Muscle layer of colon (tissue), 2 donors: ENCODE results near the gene ATP2C1.

Source experiments
- H3K27ac ChIP-seq: one replicate; pipeline ENCODE4 v1.7.0; 2013; ENCODE audit warnings: low read depth, mild to moderate bottlenecking, low read length, moderate library complexity
- H3K27me3 ChIP-seq, 2 donors: one replicate each; pipeline ENCODE4 v1.7.0; 2013; ENCODE audit warnings: low read length in 2 of 2, mild to moderate bottlenecking in 2 of 2; ENCODE audit not compliant: insufficient read depth in 2 of 2, control insufficient read depth in 1 of 2
- H3K36me3 ChIP-seq: one replicate; pipeline ENCODE4 v1.7.0; 2013; ENCODE audit warnings: mild to moderate bottlenecking, low read length; ENCODE audit not compliant: insufficient read depth
- H3K4me1 ChIP-seq: one replicate; pipeline ENCODE4 v1.7.0; 2013; ENCODE audit warnings: mild to moderate bottlenecking, low read length; ENCODE audit not compliant: insufficient read depth
- H3K4me3 ChIP-seq, 2 donors: one replicate each; pipeline ENCODE4 v1.7.0; 2013; ENCODE audit warnings: low read length in 2 of 2, low read depth in 1 of 2, mild to moderate bottlenecking in 1 of 2, moderate library complexity in 1 of 2
- H3K9ac ChIP-seq: one replicate; pipeline ENCODE4 v1.7.0; 2013; ENCODE audit warnings: low read length
- H3K9me3 ChIP-seq: one replicate; pipeline ENCODE4 v1.7.0; 2013; ENCODE audit warnings: mild to moderate bottlenecking, low read length
- donor health status: abdominal sarcoma.
- donor health status: Adenocarcinoma of cecum.

Gene ATP2C1

DNA sequence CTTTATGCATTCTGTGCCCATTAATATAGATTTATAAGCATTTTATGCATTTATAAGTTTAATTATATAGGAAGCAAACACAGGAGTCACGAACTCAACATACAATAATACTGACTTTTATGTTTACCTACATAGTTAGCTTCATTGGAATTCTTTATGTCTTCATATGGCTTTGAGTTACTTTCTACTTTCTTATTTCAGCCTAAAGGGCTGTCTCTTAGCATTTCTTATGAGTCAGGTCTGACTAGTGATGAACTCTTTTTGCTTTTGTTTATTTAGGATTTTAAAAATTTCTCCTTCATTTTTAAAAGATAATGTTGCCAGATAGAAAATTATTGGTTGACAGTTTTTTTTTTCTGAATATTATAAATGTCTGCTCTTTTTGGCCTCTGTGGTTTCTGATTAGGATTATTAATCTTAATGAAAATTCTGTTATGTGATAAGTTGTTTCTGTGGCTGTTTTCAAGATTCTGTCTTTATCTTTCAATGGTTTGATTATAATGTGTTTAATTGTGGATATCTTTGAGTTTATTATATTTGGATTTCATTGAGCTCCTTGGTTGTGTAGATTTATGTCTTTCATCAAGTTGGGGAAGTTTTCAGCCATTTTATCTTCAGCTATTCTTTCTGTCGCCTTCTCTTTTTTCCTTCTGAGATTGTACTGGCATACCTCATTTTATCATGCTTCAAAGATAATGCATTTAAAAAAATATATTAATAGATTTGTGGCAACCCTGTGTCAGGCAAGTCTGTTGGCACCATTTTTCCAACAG lies 54.3 kb downstream of the ATP2C1 start:
- Histone ChIP-seq H3K9me3 (no peaks in the 10 kb centered on the region), H3K4me3 (no peak overlapping the region), H3K27me3 (no peaks in the 10 kb centered on the region), H3K9ac (no peak overlapping the region), H3K4me1 (no peaks in the 10 kb centered on the region), H3K36me3 (peaks cover 17% of the 10 kb centered on the region), H3K27ac (no peak overlapping the region)

DNA sequence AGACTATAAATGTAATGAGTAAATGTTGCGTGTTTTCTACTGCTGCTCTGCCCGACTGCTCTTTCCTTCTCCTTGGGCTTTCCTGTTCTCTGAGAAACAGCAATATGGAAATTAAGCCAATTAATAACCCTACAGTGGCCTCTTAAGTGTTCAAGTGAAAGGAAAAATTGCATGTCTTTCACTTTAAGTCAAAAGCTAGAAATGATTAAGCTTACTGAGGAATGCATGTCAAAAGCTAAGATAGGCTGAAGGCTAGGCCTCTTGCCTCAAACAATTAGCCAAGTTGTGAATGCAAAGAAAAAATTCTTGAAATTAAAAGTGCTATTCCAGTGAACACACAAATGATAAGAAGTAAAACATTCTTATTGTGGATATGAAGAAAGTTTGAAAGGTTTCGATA lies 55.0 kb downstream of the ATP2C1 start:
- no peaks in the 10 kb centered on the region for H3K9me3 ChIP-seq
- no peaks in the 10 kb centered on the region for H3K4me1 ChIP-seq
- no peak overlapping the region for H3K4me3 ChIP-seq
- no peak overlapping the region for H3K9ac ChIP-seq
- peaks cover 22% of the 10 kb centered on the region for H3K36me3 ChIP-seq
- no peaks in the 10 kb centered on the region for H3K27me3 ChIP-seq
- H3K27ac ChIP-seq = no peak overlapping the region

DNA sequence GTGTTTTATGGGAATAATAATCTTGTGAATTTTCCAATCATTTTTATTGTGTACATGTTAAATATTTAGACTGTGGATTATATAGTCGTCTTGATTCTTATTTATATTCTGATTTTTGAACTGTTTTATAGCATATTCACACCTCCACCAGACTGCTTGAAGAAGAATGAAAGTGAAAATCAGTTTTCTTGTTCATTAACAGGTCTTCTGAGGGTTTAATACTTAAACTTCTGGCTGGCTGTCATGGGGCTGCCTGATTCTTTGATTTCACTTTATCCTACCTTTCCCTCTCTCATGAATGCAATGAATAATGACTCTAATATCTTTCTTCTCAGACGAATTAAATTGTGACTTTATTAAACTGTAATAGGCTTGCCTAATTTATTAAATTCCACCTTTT lies 56.2 kb downstream of the ATP2C1 start:
- no peaks in the 10 kb centered on the region for H3K27me3 ChIP-seq
- no peak overlapping the region for H3K9ac ChIP-seq
- H3K27ac ChIP-seq = no peak overlapping the region
- H3K9me3 ChIP-seq = no peaks in the 10 kb centered on the region
- H3K36me3 ChIP-seq = peaks cover 31% of the 10 kb centered on the region
- no peak overlapping the region for H3K4me3 ChIP-seq
- no peaks in the 10 kb centered on the region for H3K4me1 ChIP-seq

DNA sequence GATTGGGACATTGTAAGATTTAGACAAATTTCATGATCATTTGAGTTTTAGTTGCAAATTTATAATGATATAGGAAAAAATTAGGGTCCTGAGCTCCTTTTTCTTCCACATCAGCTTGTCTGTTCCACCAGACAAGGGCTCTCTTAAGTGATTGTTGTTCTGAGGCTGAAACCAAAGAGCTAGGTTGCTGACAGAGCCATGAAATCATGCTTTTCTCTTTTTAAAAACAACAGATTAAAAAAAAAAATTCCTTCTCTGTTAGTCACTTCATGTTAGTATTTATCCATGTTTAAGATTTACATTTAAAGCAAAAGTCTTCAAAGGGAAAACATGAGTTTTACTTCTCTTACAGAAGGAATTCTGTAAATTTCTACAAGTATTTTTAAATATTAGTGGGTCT lies 56.8 kb downstream of the ATP2C1 start:
- Histone ChIP-seq H3K27ac (no peak overlapping the region), H3K9me3 (no peaks in the 10 kb centered on the region), H3K9ac (no peak overlapping the region), H3K27me3 (no peaks in the 10 kb centered on the region), H3K4me1 (no peaks in the 10 kb centered on the region), H3K36me3 (peaks cover 36% of the 10 kb centered on the region), H3K4me3 (no peak overlapping the region)

DNA sequence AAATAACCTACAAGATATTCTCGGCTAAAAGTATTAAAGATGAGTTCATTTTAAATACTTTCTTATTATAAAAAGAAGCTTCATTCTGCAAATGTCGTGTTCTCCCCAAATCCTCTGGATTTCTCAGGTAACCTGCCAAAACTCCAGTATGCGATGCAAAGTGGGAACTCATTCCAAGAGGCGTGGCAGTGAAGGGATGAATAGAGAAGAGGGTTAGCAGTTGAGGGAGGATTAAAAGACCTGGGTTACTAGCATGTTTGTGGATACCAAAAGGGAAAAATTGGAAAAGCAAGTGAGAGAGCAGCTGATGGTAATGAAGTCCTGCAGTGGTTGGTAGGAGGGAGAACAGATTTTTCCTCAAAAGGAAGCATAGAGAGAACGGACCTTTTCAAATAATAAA lies 61.6 kb downstream of the ATP2C1 start:
- Histone ChIP-seq H3K27ac (no peak overlapping the region), H3K4me3 (no peak overlapping the region), H3K4me1 (no peaks in the 10 kb centered on the region), H3K36me3 (peaks cover 28% of the 10 kb centered on the region), H3K9ac (no peak overlapping the region), H3K9me3 (no peaks in the 10 kb centered on the region), H3K27me3 (no peaks in the 10 kb centered on the region)

DNA sequence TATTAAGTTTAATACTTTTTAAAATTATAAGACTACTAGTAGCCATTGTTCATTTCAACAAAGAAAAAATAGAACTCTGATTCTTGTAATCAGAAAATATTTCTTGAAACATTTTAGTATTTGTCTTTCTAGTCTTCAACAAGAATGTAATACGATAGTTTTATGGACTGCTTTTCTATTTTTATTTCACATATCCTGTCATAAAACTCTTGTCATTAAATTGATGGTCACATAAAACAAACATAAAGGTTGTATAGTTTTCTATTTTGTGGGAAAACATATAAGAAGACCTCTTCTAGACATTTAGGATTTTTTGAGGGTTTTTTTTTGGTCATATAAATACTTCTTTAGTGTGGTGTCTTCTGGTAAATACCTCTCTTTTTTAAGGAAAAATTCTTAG lies 62.4 kb downstream of the ATP2C1 start:
- no peak overlapping the region for H3K27ac ChIP-seq
- no peaks in the 10 kb centered on the region for H3K4me1 ChIP-seq
- H3K4me3 ChIP-seq = no peak overlapping the region
- no peak overlapping the region for H3K9ac ChIP-seq
- no peaks in the 10 kb centered on the region for H3K27me3 ChIP-seq
- no peaks in the 10 kb centered on the region for H3K9me3 ChIP-seq
- peaks cover 30% of the 10 kb centered on the region for H3K36me3 ChIP-seq

DNA sequence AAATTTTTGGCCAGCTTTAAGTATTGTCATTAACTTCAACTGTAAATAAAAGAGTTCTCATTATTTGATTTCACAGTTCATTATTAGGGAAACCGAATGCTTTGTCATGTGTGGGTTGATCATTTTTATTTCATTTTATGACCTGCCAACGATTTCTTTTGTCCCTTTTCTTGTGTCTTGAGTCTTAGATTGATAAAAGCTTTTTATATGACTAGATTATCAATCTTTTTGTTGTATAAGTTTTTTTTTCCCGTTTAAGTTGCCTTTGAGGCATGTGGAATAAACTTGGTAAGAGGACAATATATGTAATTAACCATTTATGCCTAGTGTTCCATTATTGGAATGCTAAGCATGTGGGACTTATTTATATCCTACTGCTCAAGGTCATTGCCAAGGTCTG lies 62.8 kb downstream of the ATP2C1 start:
- H3K36me3 ChIP-seq = peaks cover 30% of the 10 kb centered on the region
- H3K9me3 ChIP-seq = no peaks in the 10 kb centered on the region
- no peaks in the 10 kb centered on the region for H3K4me1 ChIP-seq
- no peak overlapping the region for H3K4me3 ChIP-seq
- H3K27me3 ChIP-seq = no peaks in the 10 kb centered on the region
- no peak overlapping the region for H3K9ac ChIP-seq
- H3K27ac ChIP-seq = no peak overlapping the region

DNA sequence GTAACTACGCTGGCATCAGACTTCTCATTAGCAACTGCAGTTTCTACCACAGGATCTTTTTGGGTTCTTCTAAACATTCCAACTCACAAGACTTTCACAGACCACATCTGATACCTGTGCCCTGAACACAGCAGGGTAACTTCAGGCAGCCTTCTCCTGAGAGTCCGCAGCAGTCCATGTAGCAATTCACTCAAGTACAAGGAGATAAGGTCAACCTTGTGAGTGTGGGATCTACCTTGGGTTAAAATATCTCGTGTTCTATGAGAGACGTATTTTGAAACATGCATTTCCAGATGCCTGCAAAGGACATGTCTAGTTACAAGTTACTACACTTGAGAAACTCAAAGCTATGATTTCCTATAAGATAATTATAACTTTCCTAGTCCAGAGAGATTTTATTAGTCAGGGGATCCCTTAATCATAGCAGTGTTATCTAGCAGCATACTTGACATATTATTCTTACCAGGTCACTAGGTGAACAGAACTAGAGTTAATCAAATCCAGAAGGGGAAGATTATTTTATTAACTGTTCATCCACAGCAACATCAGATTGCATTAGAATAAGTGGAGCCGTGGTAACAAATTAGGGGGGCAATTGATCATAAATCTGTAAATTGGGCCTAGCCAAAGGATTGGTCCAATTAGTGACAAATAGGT lies 66.4 kb downstream of the ATP2C1 start:
- H3K4me1 ChIP-seq = no peaks in the 10 kb centered on the region
- H3K9ac ChIP-seq = no peak overlapping the region
- no peak overlapping the region for H3K4me3 ChIP-seq
- H3K27ac ChIP-seq = no peak overlapping the region
- no peaks in the 10 kb centered on the region for H3K9me3 ChIP-seq
- peaks cover 15% of the 10 kb centered on the region for H3K36me3 ChIP-seq
- H3K27me3 ChIP-seq = no peaks in the 10 kb centered on the region

DNA sequence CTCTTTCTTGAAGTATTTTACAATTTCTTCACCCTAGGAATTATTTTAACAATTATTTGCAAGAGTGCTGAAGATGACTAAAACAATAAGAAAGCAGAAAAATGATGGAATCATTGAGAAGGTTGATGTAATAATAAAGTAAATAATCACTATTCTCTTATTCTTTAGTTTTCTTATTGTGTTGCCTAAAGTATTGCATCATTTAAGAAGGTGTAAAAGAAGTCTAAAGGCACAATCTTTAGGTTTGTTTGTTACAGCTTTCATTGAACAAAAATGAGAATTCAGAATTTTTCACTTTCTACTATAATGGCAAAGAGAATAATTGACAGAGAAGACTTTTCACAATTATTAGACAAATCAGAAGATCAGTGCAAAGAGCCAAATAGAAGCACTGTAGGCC lies 67.6 kb downstream of the ATP2C1 start:
- H3K36me3 ChIP-seq = peaks cover 11% of the 10 kb centered on the region
- H3K4me1 ChIP-seq = no peaks in the 10 kb centered on the region
- no peaks in the 10 kb centered on the region for H3K9me3 ChIP-seq
- H3K27me3 ChIP-seq = no peaks in the 10 kb centered on the region
- no peak overlapping the region for H3K4me3 ChIP-seq
- no peak overlapping the region for H3K27ac ChIP-seq
- H3K9ac ChIP-seq = no peak overlapping the region

DNA sequence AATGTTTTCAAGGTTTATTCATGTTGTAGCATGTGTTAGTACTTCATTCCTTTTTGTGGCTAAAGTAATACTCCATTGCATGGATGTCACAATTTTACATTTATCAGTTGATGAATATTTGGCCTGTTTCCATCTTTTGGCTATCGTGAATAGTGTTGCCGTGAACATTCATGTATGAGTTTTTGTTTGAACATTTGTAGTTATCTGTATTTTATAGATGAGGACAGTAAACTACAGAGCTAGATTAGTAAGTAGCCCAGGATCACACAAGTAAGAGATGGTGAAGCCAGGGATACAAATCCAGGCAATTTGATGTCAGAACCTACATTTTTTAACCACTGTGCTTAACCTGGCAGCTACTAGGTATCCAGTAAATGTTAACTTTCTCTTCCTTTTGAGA lies 69.6 kb downstream of the ATP2C1 start:
- no peaks in the 10 kb centered on the region for H3K4me1 ChIP-seq
- no peaks in the 10 kb centered on the region for H3K27me3 ChIP-seq
- H3K4me3 ChIP-seq = no peak overlapping the region
- H3K36me3 ChIP-seq = peaks cover 15% of the 10 kb centered on the region
- no peaks in the 10 kb centered on the region for H3K9me3 ChIP-seq
- no peak overlapping the region for H3K27ac ChIP-seq
- no peak overlapping the region for H3K9ac ChIP-seq

DNA sequence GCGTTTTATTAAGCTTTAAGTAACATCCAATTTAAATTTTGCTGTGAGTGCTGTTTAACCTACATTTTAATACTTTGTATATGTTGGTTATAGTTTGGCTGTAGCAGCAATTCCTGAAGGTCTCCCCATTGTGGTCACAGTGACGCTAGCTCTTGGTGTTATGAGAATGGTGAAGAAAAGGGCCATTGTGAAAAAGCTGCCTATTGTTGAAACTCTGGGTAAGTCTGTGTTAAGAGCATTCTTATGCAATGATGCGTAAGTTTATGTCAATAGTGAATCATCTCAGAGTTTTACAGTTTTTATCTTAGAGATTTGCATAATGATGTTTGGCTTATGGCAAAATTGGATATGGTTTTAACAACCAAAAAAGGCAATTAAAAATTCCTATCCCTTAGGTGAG lies 70.0 kb downstream of the ATP2C1 start:
- Histone ChIP-seq H3K4me3 (no peak overlapping the region), H3K4me1 (no peaks in the 10 kb centered on the region), H3K27me3 (no peaks in the 10 kb centered on the region), H3K9me3 (no peaks in the 10 kb centered on the region), H3K9ac (no peak overlapping the region), H3K36me3 (peaks cover 16% of the 10 kb centered on the region), H3K27ac (no peak overlapping the region)

DNA sequence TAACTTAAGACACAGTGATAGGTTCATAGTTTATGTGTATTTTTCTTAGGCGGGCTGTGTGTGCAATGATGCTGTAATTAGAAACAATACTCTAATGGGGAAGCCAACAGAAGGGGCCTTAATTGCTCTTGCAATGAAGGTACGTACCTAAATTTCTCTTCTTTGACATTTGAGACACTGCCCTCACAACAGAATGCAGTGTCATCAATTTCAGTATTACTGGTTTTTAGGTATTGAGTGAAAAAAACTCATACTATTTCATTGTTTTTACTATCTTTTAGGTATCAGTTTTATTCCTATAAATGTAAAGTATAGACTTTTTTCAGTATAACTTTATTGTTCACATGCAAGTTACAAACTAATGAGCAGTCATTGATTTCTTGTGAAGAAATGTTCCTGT lies 73.4 kb downstream of the ATP2C1 start:
- H3K4me3 ChIP-seq = no peak overlapping the region
- no peaks in the 10 kb centered on the region for H3K9me3 ChIP-seq
- peaks cover 5% of the 10 kb centered on the region for H3K36me3 ChIP-seq
- H3K27me3 ChIP-seq = no peaks in the 10 kb centered on the region
- H3K4me1 ChIP-seq = no peaks in the 10 kb centered on the region
- H3K27ac ChIP-seq = no peak overlapping the region
- no peak overlapping the region for H3K9ac ChIP-seq
